ENCODE results near the gene S100A2.
"Not testable (repeated sequence)": the region's sequence is repeated elsewhere in the genome, so short reads cannot be mapped to it uniquely, and the experiment has no call there.

- not testable (repeated sequence) for TF ChIP-seq CTCF, POLR2A (IDR thresholded peaks at IDR 0.05)
These were observed 9.4 kb upstream of the S100A2 start for GRCh38 chr1:153575081-153575491.

All from heart left ventricle (tissue), 13 donors.